Lower lobe of right lung (tissue), 2 donors: Measurements from ENCODE around the gene TFF3. TPM values are rescaled to one million over a fixed set of nuclear protein-coding genes. Genes with fewer than 3 reads are reported as not detected.

Experiments
- ATAC-seq, 2 donors: fragments of 200-7000 bp; cut with Tn5 transposase; one replicate each; pipeline ENCODE4 v1.9.1; 2020 to 2022; ENCODE audit warnings: mild to moderate bottlenecking in 2 of 2, moderate library complexity in 2 of 2
- DNase-seq: peaks from one replicate; pipeline ENCODE4 v3.0.0-alpha.2; 2020
- H3K27ac ChIP-seq: fragments of 200-600 bp; one replicate; pipeline ENCODE4 v1.8.0; 2022
- H3K27me3 ChIP-seq: fragments of 200-600 bp; one replicate; pipeline ENCODE4 v1.8.0; 2022; ENCODE audit warnings: low read depth
- H3K36me3 ChIP-seq: fragments of 200-600 bp; one replicate; pipeline ENCODE4 v1.8.0; 2022; ENCODE audit warnings: mild to moderate bottlenecking
- H3K4me1 ChIP-seq: fragments of 200-600 bp; one replicate; pipeline ENCODE4 v1.8.0; 2022
- H3K4me3 ChIP-seq: fragments of 200-600 bp; one replicate; pipeline ENCODE4 v1.8.0; 2022; ENCODE audit warnings: mild to moderate bottlenecking
- H3K9me3 ChIP-seq: fragments of 200-600 bp; one replicate; pipeline ENCODE4 v1.8.0; 2022
- CTCF ChIP-seq: fragments of 200-600 bp; IDR thresholded peaks from one replicate; pipeline ENCODE4 v1.8.0; 2022; ENCODE audit warnings: antibody characterized with exemption, mild to moderate bottlenecking
- intact Hi-C: fragments of 100-400 bp; cut with DNase I; formaldehyde crosslinking; loops from one replicate; pipeline ENCODE4 v1.11.0; 2022
- total RNA-seq: library from RNA; stranded (reverse); fragmentation: NEBNext Ultra II Directional; extraction: Animal tissue kit (Norgen Biotek cat#: 25700); gene quantifications from one replicate; pipeline ENCODE4 v1.2.1, GENCODE V29; 2021
- donor health status: DM: no; HTN: yes; CAD: no; lungs with severe emphysema.

Gene TFF3
- total RNA-seq, 1 donor from 2014 or later = 19.0 TPM

- Histone ChIP-seq H3K4me1 (peaks cover 2% of the 10 kb centered on the region), H3K36me3 (no peaks in the 10 kb centered on the region), H3K4me3 (no peak overlapping the region), H3K9me3 (no peaks in the 10 kb centered on the region), H3K27me3 (no peaks in the 10 kb centered on the region), H3K27ac (no peak overlapping the region)
- DNase-seq (no peak), ATAC-seq (no peak)
- intact Hi-C loops = no loop called here
- no peak for TF ChIP-seq CTCF
Observed at GRCh38 chr21:42324896-42325295, 9.7 kb upstream of the TFF3 start.

GRCh38 chr21:42321845-42322244, 6.6 kb upstream of the TFF3 start:
- H3K27me3 ChIP-seq = no peaks in the 10 kb centered on the region
- no peaks in the 10 kb centered on the region for H3K36me3 ChIP-seq
- ATAC-seq (no peak), DNase-seq (no peak)
- no peak overlapping the region for H3K4me3 ChIP-seq
- TF ChIP-seq CTCF = no peak
- H3K4me1 ChIP-seq = peaks cover 8% of the 10 kb centered on the region
- H3K27ac ChIP-seq = no peak overlapping the region
- H3K9me3 ChIP-seq = no peaks in the 10 kb centered on the region
- intact Hi-C loops = no loop called here

- TF ChIP-seq CTCF = no peak
- Histone ChIP-seq H3K4me3 (no peak overlapping the region), H3K36me3 (no peaks in the 10 kb centered on the region), H3K4me1 (peaks cover 8% of the 10 kb centered on the region), H3K27ac (no peak overlapping the region), H3K9me3 (no peaks in the 10 kb centered on the region), H3K27me3 (no peaks in the 10 kb centered on the region)
- ATAC-seq (no peak), DNase-seq (no peak)
- intact Hi-C loops = no loop called here
Observed at GRCh38 chr21:42321231-42321630, 6.0 kb upstream of the TFF3 start.

DNA sequence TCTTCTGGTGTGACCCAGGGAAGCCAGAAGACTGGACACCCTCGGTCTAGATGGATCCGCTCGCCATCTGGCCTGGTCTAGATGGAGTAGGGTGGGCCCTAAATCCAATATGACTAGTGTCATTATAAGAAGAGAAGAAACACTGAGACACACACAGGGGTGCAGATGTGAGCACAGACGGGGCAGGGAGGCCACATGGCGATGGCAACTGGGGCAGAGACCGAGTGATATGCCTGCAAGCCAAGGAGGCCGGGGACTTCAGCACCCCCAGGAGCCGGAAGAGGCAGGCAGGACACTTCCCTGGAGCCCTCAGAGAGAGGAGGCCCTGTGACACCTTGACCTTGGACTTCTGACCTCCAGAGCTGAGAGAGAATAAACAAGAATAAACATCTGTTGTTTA, 5.6 kb upstream of the TFF3 start:
- ATAC-seq (no peak), DNase-seq (no peak)
- Histone ChIP-seq H3K4me1 (peaks cover 8% of the 10 kb centered on the region), H3K9me3 (no peaks in the 10 kb centered on the region), H3K27ac (no peak overlapping the region), H3K4me3 (no peak overlapping the region), H3K36me3 (no peaks in the 10 kb centered on the region), H3K27me3 (no peaks in the 10 kb centered on the region)
- no peak for TF ChIP-seq CTCF
- intact Hi-C loops = no loop called here

DNA sequence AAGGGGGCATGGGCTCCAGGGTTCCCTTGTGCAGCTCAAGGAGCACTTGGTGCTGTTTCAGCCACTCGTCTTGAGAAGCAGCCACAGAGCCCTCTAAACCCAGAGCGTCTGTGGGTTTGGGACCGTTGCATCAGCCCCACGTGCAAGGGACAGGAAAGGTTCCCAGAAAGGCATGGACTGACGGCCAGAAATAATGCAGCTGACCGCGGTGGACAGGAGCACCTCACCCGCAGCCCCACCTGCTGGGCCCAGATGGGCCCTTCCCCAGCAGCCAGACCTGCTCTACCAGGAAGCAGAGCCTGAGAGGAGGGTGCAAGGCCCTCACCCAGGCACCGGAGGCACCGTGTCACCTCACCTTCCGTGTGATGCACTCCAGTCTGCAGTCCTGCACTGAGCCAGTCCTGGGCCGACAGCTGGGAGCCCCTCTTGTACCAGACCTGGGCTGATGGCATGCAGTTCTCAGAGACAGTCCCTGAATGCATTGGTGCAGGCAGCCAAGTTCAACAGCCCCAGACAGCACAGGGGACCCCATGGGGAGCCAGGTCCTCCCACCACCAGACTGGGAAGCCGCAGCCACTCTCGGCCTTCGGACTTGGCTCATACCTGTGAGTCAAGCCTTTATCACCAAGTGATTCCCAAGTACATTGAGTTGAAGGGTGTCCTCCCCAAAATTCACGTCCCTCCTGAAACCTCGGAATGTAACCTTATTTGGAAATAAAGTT, 4.8 kb upstream of the TFF3 start:
- H3K4me1 ChIP-seq = peaks cover 8% of the 10 kb centered on the region
- H3K27me3 ChIP-seq = no peaks in the 10 kb centered on the region
- intact Hi-C loops = no loop called here
- no peaks in the 10 kb centered on the region for H3K9me3 ChIP-seq
- no peak overlapping the region for H3K27ac ChIP-seq
- H3K36me3 ChIP-seq = no peaks in the 10 kb centered on the region
- TF ChIP-seq CTCF = no peak
- no peak overlapping the region for H3K4me3 ChIP-seq
- DNase-seq = no peak
- peak; percentile 42 to 63 for ATAC-seq
